Neural progenitor cell (in vitro differentiated cells): ENCODE data around the gene IL17RE. TPM values are rescaled to one million over a fixed set of nuclear protein-coding genes. Genes with fewer than 3 reads are reported as not detected.

Experiments
- DNase-seq: peaks from one replicate; pipeline ENCODE4 v3.0.0-alpha.2; 2016; ENCODE audit warnings: low spot score
- H2AFZ ChIP-seq: fragments of 200-600 bp; sonication (generic); replicated peaks from 2 replicates; pipeline ENCODE4 v1.6.1; 2016; ENCODE audit warnings: antibody characterized with exemption
- H3F3A ChIP-seq: fragments of 200-600 bp; sonication (generic); 2 replicates; pipeline ENCODE4 v1.6.1; 2016; ENCODE audit warnings: antibody characterized with exemption, low read depth
- H3K27ac ChIP-seq: fragments of 200-600 bp; sonication (generic); 2 replicates; pipeline ENCODE4 v1.5.1; 2016; ENCODE audit warnings: mild to moderate bottlenecking
- H3K27me3 ChIP-seq: fragments of 200-600 bp; sonication (generic); 2 replicates; pipeline ENCODE4 v1.6.1; 2016; ENCODE audit warnings: mild to moderate bottlenecking, moderate library complexity
- H3K36me3 ChIP-seq: fragments of 200-600 bp; sonication (generic); 2 replicates; pipeline ENCODE4 v1.5.1; 2016
- H3K4me1 ChIP-seq: fragments of 200-600 bp; sonication (generic); 2 replicates; pipeline ENCODE4 v1.6.1; 2016; ENCODE audit warnings: mixed run types
- H3K4me2 ChIP-seq: fragments of 200-600 bp; sonication (generic); 2 replicates; pipeline ENCODE4 v1.6.1; 2016
- H3K4me3 ChIP-seq: fragments of 200-600 bp; sonication (generic); 2 replicates; pipeline ENCODE4 v1.5.1; 2016
- H3K79me2 ChIP-seq: fragments of 200-600 bp; sonication (generic); 2 replicates; pipeline ENCODE4 v1.6.1; 2016; ENCODE audit warnings: low read depth
- H3K9ac ChIP-seq: fragments of 200-600 bp; sonication (generic); 2 replicates; pipeline ENCODE4 v1.6.1; 2016
- H3K9me3 ChIP-seq: fragments of 200-600 bp; sonication (generic); 2 replicates; pipeline ENCODE4 v1.5.1; 2016; ENCODE audit warnings: low read depth
- H4K20me1 ChIP-seq: fragments of 200-600 bp; sonication (generic); 2 replicates; pipeline ENCODE4 v1.6.1; 2016; ENCODE audit warnings: low read depth
- H3K27ac Mint-ChIP-seq: 3 replicates; pipeline ENCODE4 v1.8.0; 2021; ENCODE audit warnings: mixed read lengths
- H3K27me3 Mint-ChIP-seq: 2 replicates; pipeline ENCODE4 v1.8.0; 2022; ENCODE audit warnings: low read depth, mild to moderate bottlenecking, inconsistent platforms, moderate library complexity, mixed read lengths; ENCODE audit not compliant: insufficient read depth
- H3K36me3 Mint-ChIP-seq: 3 replicates; pipeline ENCODE4 v1.8.0; 2021; ENCODE audit warnings: mixed read lengths
- H3K4me1 Mint-ChIP-seq: 3 replicates; pipeline ENCODE4 v1.8.0; 2021; ENCODE audit warnings: mixed read lengths
- H3K4me3 Mint-ChIP-seq: 3 replicates; pipeline ENCODE4 v1.8.0; 2021; ENCODE audit warnings: mild to moderate bottlenecking, moderate library complexity, mixed read lengths
- H3K9me3 Mint-ChIP-seq: 3 replicates; pipeline ENCODE4 v1.8.0; 2020; ENCODE audit warnings: mixed read lengths
- EZH2 ChIP-seq: fragments of 200-600 bp; sonication (generic); IDR thresholded peaks from 2 replicates; pipeline ENCODE4 v1.6.1; 2017; ENCODE audit warnings: antibody characterized with exemption, mild to moderate bottlenecking, moderate library complexity
- EZH2phosphoT487 ChIP-seq: fragments of 200-600 bp; sonication (generic); IDR thresholded peaks from 2 replicates; pipeline ENCODE4 v1.6.1; 2017; ENCODE audit warnings: antibody characterized with exemption
- total RNA-seq: library from RNA; depleted of rRNA; stranded (reverse); fragments of >200 nt; gene quantifications from 2 replicates; pipeline ENCODE4 v1.2.3, GENCODE V29; 2015; ENCODE audit warnings: low replicate concordance
- TF ChIP-seq, protein P1 (sequence below): fragments of 200-600 bp; sonication (generic); IDR thresholded peaks from 2 replicates; pipeline ENCODE4 v1.5.1; 2017; ENCODE audit warnings: antibody characterized with exemption, mild to moderate bottlenecking

IL17RE gene
- total RNA-seq, 1 donor from 2014 or later, result not detected

GRCh38 chr3:9881441-9881840, 21.2 kb upstream of the IL17RE start:
- Histone ChIP-seq H3K4me3 (no peak overlapping the region), H3K9me3 (no peaks in the 10 kb centered on the region), H3K36me3 (no peaks in the 10 kb centered on the region), H3K9ac (no peak overlapping the region), H3K4me1 (no peaks in the 10 kb centered on the region), H3K27ac (no peak overlapping the region), H3F3A (no peaks in the 10 kb centered on the region), H2AFZ (no peak overlapping the region), H3K27me3 (no peaks in the 10 kb centered on the region), H3K79me2 (no peaks in the 10 kb centered on the region), H3K4me2 (no peak overlapping the region), H4K20me1 (no peaks in the 10 kb centered on the region)
- H3K4me1 Mint-ChIP-seq, result no peaks in the 10 kb centered on the region
- H3K27ac Mint-ChIP-seq, result no peak overlapping the region
- peaks cover 11% of the 10 kb centered on the region for H3K27me3 Mint-ChIP-seq
- H3K36me3 Mint-ChIP-seq, result no peaks in the 10 kb centered on the region
- no peak overlapping the region for H3K4me3 Mint-ChIP-seq
- DNase-seq, result no peak
- H3K9me3 Mint-ChIP-seq, result peaks cover 2% of the 10 kb centered on the region
- TF ChIP-seq EZH2 (no peak), EZH2phosphoT487 (no peak)

DNA sequence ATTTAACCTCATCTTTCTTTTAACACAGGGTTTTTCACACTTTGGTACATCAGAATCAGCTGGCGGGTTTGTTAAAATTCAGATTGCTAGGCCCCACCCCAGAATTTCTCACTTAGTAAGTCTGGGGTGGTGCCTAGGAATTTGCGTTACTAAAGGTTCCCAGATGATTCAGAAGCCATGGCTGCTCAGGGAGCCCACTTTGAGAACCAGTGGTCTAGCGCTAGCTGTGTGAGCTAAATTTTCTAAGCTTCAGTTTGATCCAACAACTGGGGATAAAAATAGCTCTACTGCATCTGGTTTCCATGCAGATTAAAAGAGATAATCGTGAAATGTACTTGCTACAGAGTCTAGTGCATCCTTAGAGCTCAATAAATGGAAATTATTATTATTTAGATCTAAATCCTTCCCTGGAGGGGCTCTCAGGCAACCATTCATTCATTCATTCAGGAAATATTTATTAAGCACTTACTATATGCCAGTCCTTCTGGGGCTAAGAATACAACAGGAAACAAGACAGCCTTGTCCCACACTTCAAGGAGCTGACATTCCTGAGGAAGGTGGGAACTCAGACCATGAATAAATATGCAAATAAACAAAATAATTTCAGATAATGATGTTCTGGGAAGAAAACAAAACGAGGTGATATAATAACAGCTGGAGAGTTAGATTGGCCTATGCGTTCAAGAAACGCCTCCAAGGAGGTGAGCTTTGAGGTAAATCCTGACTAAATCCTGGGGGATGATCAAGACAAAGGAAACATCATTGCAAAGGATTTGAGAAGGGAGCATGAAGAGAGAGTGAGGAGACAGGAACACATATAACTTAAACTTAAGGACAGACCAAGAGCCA, 18.7 kb upstream of the IL17RE start:
- Histone ChIP-seq H3K4me3 (no peak overlapping the region), H3K9me3 (no peaks in the 10 kb centered on the region), H3K4me1 (no peaks in the 10 kb centered on the region), H3K27me3 (no peaks in the 10 kb centered on the region), H3K27ac (no peak overlapping the region), H3F3A (no peaks in the 10 kb centered on the region), H2AFZ (no peak overlapping the region), H3K4me2 (no peak overlapping the region), H3K36me3 (no peaks in the 10 kb centered on the region), H3K9ac (no peak overlapping the region), H3K79me2 (no peaks in the 10 kb centered on the region), H4K20me1 (no peaks in the 10 kb centered on the region)
- TF ChIP-seq, protein P1, sequence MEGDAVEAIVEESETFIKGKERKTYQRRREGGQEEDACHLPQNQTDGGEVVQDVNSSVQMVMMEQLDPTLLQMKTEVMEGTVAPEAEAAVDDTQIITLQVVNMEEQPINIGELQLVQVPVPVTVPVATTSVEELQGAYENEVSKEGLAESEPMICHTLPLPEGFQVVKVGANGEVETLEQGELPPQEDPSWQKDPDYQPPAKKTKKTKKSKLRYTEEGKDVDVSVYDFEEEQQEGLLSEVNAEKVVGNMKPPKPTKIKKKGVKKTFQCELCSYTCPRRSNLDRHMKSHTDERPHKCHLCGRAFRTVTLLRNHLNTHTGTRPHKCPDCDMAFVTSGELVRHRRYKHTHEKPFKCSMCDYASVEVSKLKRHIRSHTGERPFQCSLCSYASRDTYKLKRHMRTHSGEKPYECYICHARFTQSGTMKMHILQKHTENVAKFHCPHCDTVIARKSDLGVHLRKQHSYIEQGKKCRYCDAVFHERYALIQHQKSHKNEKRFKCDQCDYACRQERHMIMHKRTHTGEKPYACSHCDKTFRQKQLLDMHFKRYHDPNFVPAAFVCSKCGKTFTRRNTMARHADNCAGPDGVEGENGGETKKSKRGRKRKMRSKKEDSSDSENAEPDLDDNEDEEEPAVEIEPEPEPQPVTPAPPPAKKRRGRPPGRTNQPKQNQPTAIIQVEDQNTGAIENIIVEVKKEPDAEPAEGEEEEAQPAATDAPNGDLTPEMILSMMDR, result no peak
- no peak for TF ChIP-seq EZH2phosphoT487
- no peak for TF ChIP-seq EZH2
- Mint-ChIP-seq H3K9me3 (peaks cover 2% of the 10 kb centered on the region), H3K27ac (no peak overlapping the region), H3K27me3 (peaks cover 7% of the 10 kb centered on the region), H3K36me3 (no peaks in the 10 kb centered on the region), H3K4me1 (no peaks in the 10 kb centered on the region), H3K4me3 (no peak overlapping the region)
- DNase-seq, result no peak

DNA sequence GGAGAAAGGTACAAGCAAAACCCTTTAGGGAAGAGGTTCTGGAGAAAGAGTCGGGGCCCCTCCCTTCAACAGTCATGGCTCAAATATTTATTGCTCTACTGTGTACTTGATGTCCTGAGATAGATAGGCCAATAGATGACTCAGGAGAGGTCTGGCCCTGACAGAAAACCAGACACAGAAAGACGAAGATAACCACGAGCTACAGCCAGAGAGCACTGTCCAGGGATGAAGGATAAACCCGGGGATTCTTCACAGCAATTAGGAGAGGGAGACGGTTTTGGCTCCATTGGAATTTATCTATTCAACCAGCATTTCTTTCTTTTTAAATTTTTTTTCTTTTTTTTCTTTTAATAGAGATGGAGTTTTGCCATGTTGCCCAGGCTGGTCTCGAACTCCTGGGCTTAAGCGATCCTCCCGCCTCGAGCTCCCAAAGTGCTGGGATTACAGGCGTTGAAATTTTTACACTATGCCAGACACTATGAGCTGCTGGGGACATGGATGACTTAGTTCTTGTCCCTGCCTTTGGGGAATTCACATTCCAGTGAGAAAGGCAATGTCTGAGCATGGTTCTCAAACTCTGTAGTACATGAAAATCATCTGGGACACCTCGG, 18.0 kb upstream of the IL17RE start:
- H3K4me3 ChIP-seq, result no peak overlapping the region
- no peaks in the 10 kb centered on the region for H4K20me1 ChIP-seq
- Mint-ChIP-seq H3K4me3 (no peak overlapping the region), H3K27ac (no peak overlapping the region), H3K36me3 (no peaks in the 10 kb centered on the region), H3K9me3 (peaks cover 2% of the 10 kb centered on the region), H3K27me3 (peaks cover 7% of the 10 kb centered on the region), H3K4me1 (no peaks in the 10 kb centered on the region)
- no peak for DNase-seq
- H3K4me1 ChIP-seq, result no peaks in the 10 kb centered on the region
- H3K36me3 ChIP-seq, result no peaks in the 10 kb centered on the region
- no peak overlapping the region for H3K4me2 ChIP-seq
- H2AFZ ChIP-seq, result no peak overlapping the region
- no peak overlapping the region for H3K9ac ChIP-seq
- H3K27me3 ChIP-seq, result no peaks in the 10 kb centered on the region
- TF ChIP-seq, protein P1, result no peak
- TF ChIP-seq EZH2phosphoT487 (no peak), EZH2 (no peak)
- H3K27ac ChIP-seq, result no peak overlapping the region
- no peaks in the 10 kb centered on the region for H3K79me2 ChIP-seq
- H3K9me3 ChIP-seq, result no peaks in the 10 kb centered on the region
- peaks cover 4% of the 10 kb centered on the region for H3F3A ChIP-seq

DNA sequence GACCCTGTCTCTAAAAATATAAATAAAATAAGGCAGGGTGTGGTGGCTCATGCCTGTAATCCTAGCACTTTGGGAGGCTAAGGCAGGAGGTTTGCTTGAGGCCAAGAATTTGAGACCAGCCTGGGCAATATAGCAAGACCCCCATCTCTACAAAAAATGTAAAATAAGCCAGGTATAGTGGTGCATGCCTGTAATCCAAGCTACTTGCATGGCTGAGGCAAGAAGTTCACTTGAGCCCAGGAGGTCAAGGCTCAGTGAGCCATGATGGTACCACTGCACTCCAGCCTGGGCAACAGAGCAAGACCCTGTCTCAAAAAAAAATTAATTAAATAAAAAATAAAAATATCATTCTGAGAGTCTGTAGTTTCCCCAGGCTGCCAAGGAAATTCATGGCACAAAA, 16.3 kb upstream of the IL17RE start:
- Mint-ChIP-seq H3K9me3 (peaks cover 2% of the 10 kb centered on the region), H3K4me1 (peaks cover 6% of the 10 kb centered on the region), H3K27ac (no peak overlapping the region), H3K27me3 (peaks cover 11% of the 10 kb centered on the region), H3K4me3 (no peak overlapping the region), H3K36me3 (no peaks in the 10 kb centered on the region)
- no peak for TF ChIP-seq EZH2
- TF ChIP-seq, protein P1, result no peak
- no peak for TF ChIP-seq EZH2phosphoT487
- H3K4me2 ChIP-seq, result no peak overlapping the region
- peaks cover 8% of the 10 kb centered on the region for H3K79me2 ChIP-seq
- H3K27ac ChIP-seq, result no peak overlapping the region
- H3K4me1 ChIP-seq, result peaks cover 2% of the 10 kb centered on the region
- H3K9me3 ChIP-seq, result no peaks in the 10 kb centered on the region
- no peak for DNase-seq
- no peaks in the 10 kb centered on the region for H3K36me3 ChIP-seq
- no peak overlapping the region for H2AFZ ChIP-seq
- H3F3A ChIP-seq, result peaks cover 4% of the 10 kb centered on the region
- no peak overlapping the region for H3K9ac ChIP-seq
- no peak overlapping the region for H3K4me3 ChIP-seq
- H3K27me3 ChIP-seq, result no peaks in the 10 kb centered on the region
- peaks cover 3% of the 10 kb centered on the region for H4K20me1 ChIP-seq
